Stimulated activated CD8-positive, alpha-beta memory T cell treated with anti-CD3 and anti-CD28 coated beads, Interleukin-15, amount 100 ng/mL, for 48 hours (primary cell): ENCODE results near the gene RIPK1.
"Not testable (repeated sequence)": the region's sequence is repeated elsewhere in the genome, so short reads cannot be mapped to it uniquely, and the experiment has no call there.

ENCODE experiments used
- DNase-seq, 2 donors: peaks; one replicate each; pipeline ENCODE4 v3.0.0-alpha.2; 2020; ENCODE audit warnings: low read depth in 2 of 2

The RIPK1 gene

DNA sequence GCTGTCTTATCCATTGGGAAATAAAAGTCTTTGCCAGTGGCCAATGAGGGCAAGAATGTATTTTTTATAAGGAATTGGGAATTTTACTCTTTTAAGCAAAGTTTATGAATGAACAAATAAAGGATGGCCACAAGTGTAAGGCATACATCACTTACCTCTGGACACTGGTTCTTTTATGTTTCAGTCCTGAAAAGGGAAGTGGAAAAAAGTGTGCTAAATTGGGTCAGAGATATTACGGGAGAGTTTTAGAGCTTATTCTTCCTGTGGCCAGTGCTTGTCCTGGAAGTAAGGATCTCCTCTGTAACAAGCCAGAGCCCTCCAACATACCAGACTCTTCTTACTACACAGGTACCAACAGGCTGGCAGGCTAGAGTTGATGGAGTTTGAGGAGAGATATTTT, 22.5 kb upstream of the RIPK1 start:
- DNase-seq = no peak

DNA sequence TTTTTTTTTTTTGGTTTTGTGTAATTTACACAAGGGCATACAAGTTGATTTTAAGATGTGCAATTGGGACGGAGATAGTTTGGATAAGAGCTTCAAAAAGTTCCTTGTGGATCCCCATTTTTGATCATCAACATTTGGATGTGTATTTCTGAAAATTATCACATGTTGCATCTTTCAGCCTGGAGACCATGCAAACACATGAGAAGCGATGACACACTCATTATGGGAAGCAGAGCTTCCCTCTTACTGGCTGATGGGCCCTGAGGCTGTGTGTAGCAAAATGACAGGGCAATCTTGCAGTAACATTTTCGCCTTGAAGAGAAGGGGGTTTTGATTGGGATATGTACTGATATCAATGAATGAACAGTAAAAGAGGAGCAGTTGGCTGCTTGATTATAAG, 22.0 kb upstream of the RIPK1 start:
- no peak for DNase-seq

DNA sequence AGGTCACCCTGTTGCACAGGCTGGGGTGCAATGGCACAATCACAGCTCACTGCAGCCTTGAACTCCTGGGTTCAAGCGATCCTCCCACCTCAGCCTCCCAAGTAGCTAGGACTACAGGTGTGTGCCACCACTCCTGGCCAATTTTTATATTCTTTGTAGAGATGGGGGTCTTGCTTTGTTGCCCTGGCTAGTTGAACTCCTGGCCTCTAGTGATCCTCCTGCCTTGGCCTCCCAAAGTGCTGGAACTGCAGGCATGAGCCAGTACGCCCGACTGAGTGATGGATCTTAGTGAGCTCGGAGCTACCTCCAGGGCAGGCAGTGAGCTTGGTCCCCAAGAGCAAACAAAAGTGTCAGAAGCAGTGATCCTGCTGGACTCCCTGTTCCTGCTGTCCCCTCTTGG, 20.3 kb upstream of the RIPK1 start:
- DNase-seq = not testable (repeated sequence)

DNA sequence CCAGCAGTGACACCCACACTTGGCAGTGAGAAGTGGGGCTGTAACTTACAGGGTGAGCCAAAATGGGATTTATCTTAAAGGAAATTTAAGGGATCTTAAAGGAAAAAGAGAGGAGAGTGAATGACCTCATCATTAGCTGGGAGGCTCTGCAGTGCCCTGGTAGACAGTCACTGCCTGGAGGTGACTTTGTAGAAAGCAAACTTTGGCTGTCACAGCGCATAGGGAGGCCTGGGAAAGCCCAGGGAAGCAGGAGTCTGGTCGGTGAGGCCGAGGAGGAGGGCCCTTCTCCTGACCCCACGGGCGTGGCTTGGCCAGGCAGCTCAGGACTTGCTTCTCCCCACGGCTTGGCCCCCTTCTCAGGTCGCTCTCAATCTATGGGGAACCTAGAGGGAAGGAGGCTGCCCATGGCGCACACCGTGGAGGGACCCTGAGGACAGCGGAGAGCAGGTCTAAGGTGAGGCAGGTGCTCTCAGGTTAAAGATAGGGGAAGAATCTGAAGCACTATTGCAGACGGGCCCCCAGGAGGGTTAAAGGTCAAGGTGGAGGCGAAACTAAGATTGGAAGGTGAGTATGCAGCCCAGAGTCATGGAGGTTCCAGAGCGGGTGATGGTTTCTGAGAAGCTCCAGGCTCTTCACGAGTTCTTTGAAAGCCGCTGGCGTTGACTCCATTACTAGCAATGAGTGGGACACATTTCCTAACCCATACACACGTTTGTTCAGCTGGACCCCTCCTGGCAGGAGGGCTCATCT, 15.6 kb upstream of the RIPK1 start:
- no peak for DNase-seq

DNA sequence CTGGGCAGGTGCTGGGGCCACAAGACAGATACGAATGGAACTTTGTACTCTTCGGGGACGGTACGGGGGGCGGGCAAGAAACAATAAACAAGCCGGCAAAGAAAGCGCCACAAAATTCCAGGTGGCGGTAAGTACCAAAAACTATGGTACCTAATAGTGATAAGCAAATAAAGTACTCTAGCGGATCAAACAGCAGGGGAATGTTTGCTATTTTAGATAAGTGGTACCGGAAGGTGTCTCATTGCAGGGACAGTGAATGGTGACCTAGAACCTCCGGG, 15.1 kb upstream of the RIPK1 start:
- DNase-seq = no peak

DNA sequence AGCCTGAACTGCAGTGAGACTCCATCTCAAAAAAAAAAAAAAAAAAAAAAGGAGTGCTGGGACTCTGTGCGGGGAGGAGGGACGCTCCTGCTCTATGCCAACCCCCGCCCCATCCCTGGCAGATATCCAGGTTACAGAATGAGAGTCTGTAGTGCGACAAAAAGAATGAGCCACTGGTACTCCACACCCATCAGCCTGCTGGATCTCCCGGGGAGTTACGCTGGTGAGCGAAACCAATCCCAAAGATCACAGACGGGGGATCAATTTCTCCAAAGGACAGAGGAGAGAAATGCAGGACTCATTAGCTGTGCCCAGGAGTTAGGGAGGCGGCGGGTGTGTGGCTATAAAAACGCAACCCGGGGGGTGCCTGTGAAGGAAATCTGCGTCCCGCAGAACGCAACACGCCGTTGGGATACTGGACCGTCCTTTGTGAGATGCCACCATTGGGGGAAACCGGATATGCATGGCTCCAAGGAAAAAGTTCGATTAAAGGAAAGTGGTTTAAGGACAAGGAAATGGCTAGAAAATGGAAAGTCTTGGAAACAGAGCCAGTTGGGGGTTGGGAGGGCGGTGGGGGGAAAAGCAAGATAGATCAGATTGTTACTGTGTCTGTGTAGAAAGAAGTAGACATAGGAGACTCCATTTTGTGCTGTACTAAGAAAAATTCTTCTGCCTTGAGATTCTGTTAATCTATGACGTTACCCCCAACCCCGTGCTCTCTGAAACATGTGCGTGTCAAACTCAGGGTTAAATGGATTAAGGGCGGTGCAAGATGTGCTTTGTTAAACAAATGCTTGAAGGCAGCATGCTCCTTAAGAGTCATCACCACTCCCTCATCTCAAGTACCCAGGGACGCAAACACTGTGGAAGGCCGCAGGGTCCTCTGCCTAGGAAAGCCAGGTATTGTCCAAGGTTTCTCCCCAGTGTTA, 13.8 kb upstream of the RIPK1 start:
- DNase-seq = not testable (repeated sequence)

DNA sequence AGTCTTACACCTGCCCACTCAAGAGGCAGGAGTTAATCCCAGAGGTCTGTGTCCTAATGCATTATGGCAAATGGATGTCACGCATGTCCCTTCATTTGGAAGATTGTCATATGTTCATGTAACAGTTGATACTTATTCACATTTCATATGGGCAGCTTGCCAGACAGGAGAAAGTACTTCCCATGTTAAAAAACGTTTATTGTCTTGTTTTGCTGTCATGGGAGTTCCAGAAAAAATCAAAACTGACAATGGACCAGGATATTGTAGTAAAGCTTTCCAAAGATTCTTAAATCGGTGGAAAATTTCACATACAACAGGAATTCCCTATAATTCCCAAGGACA, 13.2 kb upstream of the RIPK1 start:
- DNase-seq = not testable (repeated sequence)

DNA sequence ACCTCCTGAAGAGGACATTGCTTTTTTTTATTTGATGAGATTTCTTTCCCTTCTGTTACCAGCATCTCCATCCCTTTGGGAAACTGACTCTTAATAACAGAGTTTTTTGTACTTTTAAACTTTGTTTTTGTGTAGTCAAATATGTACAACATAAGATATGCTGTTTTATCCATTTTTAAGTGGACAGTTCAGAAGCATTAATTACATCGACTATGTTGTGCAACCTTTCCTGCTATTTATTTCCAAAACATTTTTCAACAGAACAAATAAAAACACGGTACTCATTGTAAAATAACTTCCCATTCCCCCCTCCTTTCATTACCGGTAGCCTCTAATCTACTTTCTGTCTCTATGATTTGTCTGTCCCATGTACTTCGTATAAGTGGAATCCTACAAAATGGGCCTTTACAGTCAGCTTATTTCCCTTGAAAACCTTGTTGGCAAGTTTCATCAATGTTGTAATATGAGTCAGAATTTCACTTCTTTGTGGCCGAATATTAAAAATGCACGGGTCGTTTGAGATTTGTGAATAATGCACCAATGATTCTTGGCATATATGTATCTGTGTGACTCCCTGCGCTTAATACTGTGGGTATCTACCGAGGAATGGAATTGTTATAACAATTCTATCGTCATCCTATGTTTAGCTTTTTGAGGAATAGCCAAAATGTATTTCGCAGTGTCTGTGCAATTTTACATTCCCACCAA, 11.1 kb upstream of the RIPK1 start:
- DNase-seq = no peak

DNA sequence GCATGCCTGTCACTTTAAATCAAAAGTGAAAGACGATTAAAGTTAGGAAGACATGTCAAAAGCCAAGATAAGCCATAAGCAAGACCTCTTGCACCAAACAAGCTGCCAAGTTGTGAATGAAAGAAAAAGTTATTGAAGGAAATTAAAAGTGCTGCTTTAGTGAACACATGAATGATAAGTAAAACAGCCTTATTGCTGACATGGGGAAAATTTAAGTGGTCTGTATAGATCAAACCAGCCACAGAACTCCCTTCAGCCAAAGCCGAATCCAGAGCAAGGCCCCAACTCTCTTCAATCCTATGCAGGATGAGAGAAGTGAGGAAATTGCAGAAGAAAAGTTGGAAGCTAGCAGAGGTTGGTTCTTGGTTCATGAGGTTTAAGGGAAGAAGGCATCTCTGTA, 9.3 kb upstream of the RIPK1 start:
- no peak for DNase-seq

DNA sequence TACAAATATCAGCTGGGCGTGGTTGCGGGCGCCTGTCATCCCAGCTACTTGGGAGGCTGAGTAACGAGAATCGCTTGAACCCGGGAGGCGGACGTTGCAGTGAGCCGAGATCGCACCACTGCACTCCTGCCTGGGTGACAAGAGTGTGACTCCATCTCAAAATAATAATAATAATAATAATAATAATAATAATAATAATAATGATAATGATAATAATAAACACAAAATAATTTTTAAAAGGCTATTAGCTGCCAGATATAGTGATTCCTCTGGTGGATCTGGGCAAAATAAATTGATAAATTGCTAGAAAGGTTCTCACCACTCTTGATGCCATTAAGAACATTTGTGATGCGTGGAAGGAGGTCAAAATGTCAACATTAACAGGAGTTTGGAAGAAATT, 8.2 kb upstream of the RIPK1 start:
- DNase-seq = not testable (repeated sequence)

DNA sequence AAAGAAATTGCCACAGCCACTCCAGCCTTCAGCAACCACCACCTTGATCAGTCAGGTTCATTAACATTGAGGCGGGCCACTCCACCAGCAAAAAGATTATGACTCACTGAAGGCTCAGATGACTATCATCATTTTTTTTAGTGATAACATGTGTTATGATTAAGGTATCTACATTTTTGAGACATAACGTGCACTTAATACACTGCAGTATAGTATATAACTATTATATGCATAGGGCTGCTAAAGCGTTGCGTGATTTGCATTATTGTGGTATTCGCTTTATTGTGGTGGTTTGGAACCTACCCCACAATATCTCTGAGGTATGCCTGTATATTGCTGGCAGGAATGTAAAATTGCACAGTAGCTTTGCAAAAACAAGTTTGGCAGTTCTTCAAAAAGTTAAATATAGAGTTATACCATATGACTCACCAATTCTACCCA, 6.8 kb upstream of the RIPK1 start:
- DNase-seq = no peak

DNA sequence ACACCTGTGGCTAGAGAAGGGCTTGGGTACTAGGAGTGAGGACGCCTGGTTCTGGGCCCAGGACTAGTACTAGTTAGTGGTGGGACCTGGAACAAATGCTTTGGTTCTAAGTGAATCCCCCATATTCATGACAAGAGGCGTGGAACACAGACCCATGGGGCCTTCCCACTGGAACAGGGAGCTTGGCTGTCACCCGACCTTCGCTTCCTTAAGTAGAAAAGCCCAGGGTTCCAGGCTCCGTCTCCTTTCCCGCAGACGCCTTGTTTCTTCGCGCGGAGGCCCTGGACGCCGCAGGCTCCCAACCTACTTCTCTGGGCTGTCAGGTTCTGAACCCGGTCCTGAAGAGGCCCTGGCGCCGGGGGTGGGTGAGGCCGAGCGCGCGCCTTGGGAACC, 5.0 kb upstream of the RIPK1 start:
- DNase-seq = not testable (repeated sequence)

DNA sequence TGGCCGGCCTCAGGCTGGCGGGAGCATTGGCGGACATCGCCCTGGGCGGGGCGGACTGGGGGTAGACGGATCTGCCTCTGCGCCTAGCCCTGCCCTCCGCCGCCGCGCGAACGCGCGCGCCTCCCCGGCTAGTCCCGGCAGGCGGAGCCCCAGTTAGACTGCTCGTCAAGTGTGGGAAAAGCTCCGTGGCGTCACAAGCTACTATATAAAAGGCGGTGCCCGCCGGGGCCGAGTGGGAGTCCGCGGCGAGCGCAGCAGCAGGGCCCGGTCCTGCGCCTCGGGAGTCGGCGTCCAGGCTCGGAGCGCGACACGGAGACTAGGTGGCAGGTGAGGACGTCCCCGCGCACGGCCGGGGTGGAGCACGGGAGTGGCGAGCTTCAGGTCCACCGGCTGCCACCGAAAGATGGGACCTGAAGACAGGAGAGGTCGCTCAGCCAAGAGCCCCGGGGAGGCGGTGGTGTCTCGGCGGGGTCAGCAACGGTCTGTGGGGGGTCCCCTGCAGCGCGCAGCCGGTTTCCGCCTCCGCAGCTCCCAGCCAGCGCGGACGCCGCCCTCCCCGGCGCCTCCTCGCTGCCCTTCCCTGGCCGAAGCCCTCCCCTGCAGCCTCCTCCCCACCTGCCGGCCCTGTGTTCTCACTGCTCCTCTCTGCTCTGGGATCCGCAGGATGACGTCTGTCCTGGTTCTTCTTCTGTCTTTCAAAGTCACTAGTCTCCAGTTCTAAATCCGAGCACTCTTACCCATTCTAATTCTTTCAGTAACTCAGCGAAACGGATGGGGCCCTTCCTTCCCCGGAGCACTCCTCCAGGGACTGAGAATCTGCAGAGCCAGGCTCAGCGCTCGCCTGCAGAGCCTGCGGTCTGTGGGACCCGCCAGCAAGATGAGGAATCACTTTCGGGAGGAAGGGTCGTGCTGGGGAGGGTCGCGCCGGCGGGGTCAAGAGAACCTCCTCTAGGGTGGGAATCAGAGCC, 4.3 kb upstream of the RIPK1 start:
- DNase-seq = peak; percentile 85 to 91

DNA sequence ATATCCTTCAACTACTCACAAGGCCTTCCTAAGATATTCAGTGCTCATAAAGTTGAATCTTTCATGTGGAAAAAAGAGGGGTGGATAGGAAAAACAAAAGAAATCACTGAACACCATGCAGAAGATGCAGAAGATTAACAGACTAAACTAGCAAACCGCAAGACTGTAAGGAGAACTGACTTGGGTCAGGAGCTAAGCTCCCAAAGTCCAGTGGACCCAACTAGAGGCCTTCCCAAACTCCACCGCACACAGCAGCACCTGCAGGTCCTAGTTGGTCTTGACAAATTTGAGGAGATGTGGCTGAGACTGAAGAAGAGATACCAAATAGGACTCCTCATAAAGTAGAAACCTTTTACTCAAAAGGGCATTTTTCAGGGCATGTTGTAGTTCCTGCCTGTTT, 3.3 kb downstream of the RIPK1 start:
- DNase-seq = no peak

DNA sequence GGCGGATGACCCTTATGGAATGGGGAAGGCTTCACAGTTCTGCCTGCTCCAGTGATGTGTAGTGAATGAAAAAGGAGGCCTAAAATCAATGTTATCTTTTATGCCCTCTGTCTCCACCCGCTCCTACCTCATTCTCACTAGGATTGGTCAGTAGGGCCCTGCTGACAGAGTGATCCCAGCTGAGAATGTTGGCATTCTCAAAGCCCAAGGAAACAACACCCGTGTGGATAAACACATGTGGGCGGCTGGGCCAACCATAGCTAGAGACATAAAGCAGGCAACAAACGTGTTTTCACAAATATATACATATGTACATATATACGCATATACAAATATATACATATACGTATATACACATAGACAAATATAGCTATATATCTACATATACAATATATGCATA, 4.5 kb downstream of the RIPK1 start:
- no peak for DNase-seq

DNA sequence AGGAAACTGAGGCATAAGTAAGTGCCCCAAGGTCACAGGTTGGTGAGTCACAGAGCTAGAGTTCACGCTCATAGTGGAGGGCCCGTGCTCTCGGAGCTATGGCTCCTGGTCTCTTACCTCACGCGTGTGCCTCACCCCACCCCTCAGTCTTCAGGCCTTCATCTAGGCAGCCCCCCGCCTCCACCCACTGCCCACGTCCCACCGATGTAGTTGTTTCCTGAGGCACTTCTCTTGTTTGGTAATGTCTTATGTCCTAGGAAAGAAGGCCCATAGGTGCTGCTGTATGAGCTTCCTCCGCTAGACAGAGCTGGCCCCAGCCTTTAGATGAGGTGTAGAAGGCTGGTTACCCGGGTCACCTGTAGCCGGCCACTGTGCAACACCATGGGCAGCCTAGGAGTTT, 5.1 kb downstream of the RIPK1 start:
- DNase-seq = no peak

DNA sequence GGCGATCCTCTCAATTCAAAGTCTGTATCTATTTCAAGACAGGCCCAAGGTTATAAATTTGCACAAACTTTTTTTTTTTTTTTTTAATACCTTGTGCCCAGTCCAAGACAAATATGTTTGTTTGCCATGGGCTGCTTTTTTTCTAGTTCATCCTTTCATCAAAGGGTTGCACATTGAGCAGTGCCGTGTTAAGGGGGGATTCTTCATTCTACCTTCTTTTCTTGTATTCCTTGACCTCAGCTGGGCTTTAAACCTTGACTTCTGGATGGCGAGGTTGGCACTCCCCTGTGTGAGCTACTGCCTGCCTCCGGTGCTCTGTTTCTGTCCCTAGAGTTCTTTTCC, 7.4 kb downstream of the RIPK1 start:
- DNase-seq = no peak

DNA sequence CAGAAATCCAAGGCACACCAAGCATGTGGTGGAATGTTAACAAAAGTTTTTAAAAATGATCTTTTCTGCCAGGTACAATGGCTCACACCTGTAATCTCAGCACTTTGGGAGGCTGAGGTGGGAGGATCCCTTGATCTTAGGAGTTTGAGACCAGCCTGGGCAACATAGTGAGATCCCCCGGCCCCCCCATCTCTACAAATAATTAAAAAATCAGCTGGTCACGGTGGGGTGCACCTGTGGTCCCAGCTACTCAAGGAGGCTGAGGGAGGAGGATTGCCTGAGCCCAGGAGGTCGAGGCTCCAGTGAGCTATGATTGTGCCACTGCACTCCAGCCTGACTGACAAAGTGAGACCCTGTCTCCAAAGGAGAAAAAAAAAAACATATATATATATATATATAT, 8.0 kb downstream of the RIPK1 start:
- DNase-seq = no peak

DNA sequence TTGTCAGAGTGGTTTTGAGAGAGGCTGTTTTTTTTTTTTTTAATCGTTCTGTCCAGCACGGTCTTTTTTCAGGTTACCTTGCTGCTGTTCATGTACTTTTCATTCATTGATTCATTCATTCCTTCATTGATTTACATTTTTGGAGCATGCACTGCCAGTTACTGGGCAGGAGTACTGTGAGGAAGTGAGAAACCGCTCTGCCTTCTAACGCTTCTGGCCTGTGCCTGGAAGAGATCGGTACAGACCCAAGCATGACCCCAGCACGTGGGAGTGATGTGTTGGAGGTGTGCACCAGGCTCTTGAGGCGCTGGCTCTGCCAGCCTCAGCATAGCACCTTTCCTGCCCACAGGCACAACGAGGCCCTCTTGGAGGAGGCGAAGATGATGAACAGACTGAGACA, 9.1 kb downstream of the RIPK1 start:
- no peak for DNase-seq

DNA sequence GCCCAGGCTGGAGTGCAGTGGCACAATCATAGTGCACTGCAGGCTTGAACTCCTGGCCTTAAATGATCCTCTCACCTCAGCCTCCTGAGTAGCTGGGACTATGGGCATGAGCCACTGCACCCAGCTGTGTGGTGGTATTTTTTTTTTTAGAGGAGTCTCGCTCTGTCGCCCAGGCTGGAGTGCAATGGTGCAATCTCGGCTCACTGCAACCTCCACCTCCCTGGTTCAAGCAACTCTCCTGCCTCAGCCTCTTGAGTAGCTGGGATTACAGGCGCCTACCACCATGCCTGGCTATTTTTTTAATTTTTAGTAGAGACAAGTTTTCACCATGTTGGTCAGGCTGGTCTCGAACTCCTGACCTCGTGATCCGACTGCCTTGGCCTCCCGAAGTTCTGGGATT, 10.7 kb downstream of the RIPK1 start:
- DNase-seq = not testable (repeated sequence)

DNA sequence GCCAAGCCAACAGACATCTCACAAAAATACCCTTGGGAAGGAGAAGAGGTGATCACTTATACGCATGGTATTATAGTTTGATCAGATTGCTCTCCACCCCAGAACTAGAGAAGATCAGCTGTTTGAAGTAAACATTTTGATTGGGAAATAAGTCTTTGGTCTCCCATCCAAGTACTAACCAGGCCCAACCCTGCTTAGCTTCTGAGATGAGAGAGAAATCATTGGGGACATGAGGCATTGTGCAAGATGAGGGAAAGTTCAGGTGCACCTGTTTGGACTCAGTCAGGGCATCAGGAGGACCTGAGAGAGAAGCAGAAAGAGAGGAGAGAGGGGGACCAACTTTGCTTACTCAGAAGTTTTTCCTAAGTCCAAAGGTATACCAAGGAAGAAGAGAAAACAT, 11.4 kb downstream of the RIPK1 start:
- no peak for DNase-seq

DNA sequence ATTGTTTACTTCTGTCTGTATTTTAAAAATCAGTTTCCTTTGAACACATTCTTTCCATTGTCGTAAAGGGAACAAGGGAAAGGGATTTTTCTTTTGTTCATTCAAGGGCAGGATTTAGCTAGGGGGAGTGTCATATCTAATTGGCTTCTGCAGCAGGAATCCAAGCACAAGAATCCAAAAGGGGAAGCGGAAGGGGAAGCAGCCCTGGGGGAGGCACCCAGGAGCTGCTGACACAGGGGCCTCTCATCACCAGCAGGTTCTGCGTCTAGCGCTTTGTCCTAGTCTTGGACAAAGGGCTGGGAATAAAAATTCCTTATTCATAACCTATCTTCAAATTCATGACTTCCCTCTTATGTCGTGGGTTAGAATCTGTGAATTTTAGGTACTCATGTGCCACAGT, 13.7 kb downstream of the RIPK1 start:
- no peak for DNase-seq
